GM23248 (cell line): Measurements from ENCODE around the gene ERI3.

Source experiments
- EZH2 ChIP-seq: fragments of 200-600 bp; sonication (generic); IDR thresholded peaks from 2 replicates; pipeline ENCODE4 v1.6.1; 2018; ENCODE audit warnings: antibody characterized with exemption, mild to moderate bottlenecking; ENCODE audit not compliant: insufficient read depth, poor library complexity, severe bottlenecking
- EZH2phosphoT487 ChIP-seq: fragments of 200-600 bp; sonication (generic); IDR thresholded peaks from 2 replicates; pipeline ENCODE4 v1.6.1; 2018; ENCODE audit warnings: antibody characterized with exemption, moderate library complexity, mild to moderate bottlenecking, low read depth; ENCODE audit not compliant: insufficient read depth

DNA sequence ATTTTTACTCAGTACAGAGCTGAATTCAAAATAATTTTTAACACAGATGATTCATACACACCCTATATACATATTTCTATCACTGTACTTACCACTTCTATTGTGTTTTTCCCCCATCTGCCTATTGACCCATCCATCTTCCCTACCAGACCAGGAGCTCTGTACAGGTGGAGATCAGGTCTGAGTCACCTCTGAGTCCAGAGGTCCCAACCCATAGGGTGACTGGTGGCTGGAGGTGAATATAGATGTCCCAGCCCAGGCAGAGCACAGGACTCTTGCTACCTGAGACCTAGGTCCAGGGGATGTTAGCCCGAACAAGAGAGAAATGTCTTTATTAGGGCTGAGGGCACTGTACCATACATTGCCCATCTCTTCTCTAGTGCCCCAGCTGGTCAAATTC, 87.0 kb downstream of the ERI3 start:
- no peak for TF ChIP-seq EZH2
- TF ChIP-seq EZH2phosphoT487, result no peak
